SKM-1 (cell line): Measurements from ENCODE around the gene RELL2.

ENCODE experiments used
- DNase-seq: peaks from one replicate; lab custom pipeline; 2025; ENCODE audit not compliant: unreplicated experiment; lab: John Stamatoyannopoulos, UW

RELL2 gene

GRCh38 chr5:141647242-141647641 is 10.4 kb downstream of the RELL2 start:
- DNase-seq: no peak

- DNase-seq: no peak
Measured at GRCh38 chr5:141647851-141648250, 11.1 kb downstream of the RELL2 start.

- no peak for DNase-seq
Measured at GRCh38 chr5:141649056-141649688, 12.4 kb downstream of the RELL2 start.

GRCh38 chr5:141649972-141650371 is 13.2 kb downstream of the RELL2 start:
- DNase-seq: no peak

- DNase-seq: peak; percentile 49
Measured at GRCh38 chr5:141650851-141651727, 14.3 kb downstream of the RELL2 start, which contains the start of gene FCHSD1. FCHSD1 (minus strand) TSS chr5:141651418; CDS start chr5:141651368, 50 bp downstream.

GRCh38 chr5:141651728-141652105 is 14.9 kb downstream of the RELL2 start:
- no peak for DNase-seq

- DNase-seq: no peak
Measured at GRCh38 chr5:141654298-141654697, 17.5 kb downstream of the RELL2 start.

- DNase-seq: no peak
Measured at GRCh38 chr5:141655020-141655419, 18.2 kb downstream of the RELL2 start.

GRCh38 chr5:141656396-141656795 is 19.6 kb downstream of the RELL2 start:
- no peak for DNase-seq

GRCh38 chr5:141657404-141657803 is 20.6 kb downstream of the RELL2 start:
- no peak for DNase-seq

- DNase-seq: no peak
Measured at GRCh38 chr5:141657937-141658545, 21.2 kb downstream of the RELL2 start.

GRCh38 chr5:141662028-141662427 is 25.2 kb downstream of the RELL2 start:
- no peak for DNase-seq

GRCh38 chr5:141663506-141663905 is 26.7 kb downstream of the RELL2 start:
- no peak for DNase-seq

- peak; percentile 81 for DNase-seq
Measured at GRCh38 chr5:141664733-141665461, 28.1 kb downstream of the RELL2 start.

GRCh38 chr5:141665995-141666940 is 29.5 kb downstream of the RELL2 start:
- no peak for DNase-seq

- no peak for DNase-seq
Measured at GRCh38 chr5:141668601-141669265, 31.9 kb downstream of the RELL2 start.

GRCh38 chr5:141669520-141669919 is 32.7 kb downstream of the RELL2 start:
- no peak for DNase-seq

GRCh38 chr5:141672071-141672840 is 35.5 kb downstream of the RELL2 start:
- DNase-seq: no peak
